GM12891 (cell line): ENCODE data around the gene IGFBP7.

Experiments used
- PAX5 ChIP-seq: IDR thresholded peaks from 2 replicates; pipeline ENCODE4 v1.6.1; 2011; ENCODE audit warnings: low read length, moderate library complexity, mild to moderate bottlenecking; ENCODE audit not compliant: insufficient read depth, severe bottlenecking
- POLR2A ChIP-seq: IDR thresholded peaks from 2 replicates; pipeline ENCODE4 v1.6.1; 2011; ENCODE audit warnings: low read depth, low read length, control low read depth
- POLR2AphosphoS5 ChIP-seq: IDR thresholded peaks from 2 replicates; pipeline ENCODE4 v1.6.1; 2011; ENCODE audit warnings: low read depth, low read length, control low read depth
- POU2F2 ChIP-seq: IDR thresholded peaks from 2 replicates; pipeline ENCODE4 v1.6.1; 2011; ENCODE audit warnings: low read depth, mild to moderate bottlenecking, control low read depth, low read length, moderate library complexity
- SPI1 ChIP-seq: IDR thresholded peaks from 2 replicates; pipeline ENCODE4 v1.6.1; 2011; ENCODE audit warnings: low read depth, low read length, control low read depth
- TAF1 ChIP-seq: IDR thresholded peaks from 2 replicates; pipeline ENCODE4 v1.6.1; 2011; ENCODE audit warnings: low read depth, low read length, control low read depth

- TF ChIP-seq SPI1, result no peak
- TF ChIP-seq TAF1, result no peak
- no peak for TF ChIP-seq POLR2AphosphoS5
- TF ChIP-seq POLR2A, result no peak
- no peak for TF ChIP-seq PAX5
- TF ChIP-seq POU2F2, result no peak
These were observed 89.6 kb downstream of the IGFBP7 start for GRCh38 chr4:57020467-57021101.
